Endothelial cell of umbilical vein (primary cell): ENCODE measurements around the gene SPDYE3. TPM values are rescaled to one million over a fixed set of nuclear protein-coding genes. Genes with fewer than 3 reads are reported as not detected.

ENCODE experiments used
- BruUV-seq: library from RNA; stranded (reverse); fragments of 400-500 nt; replicated peaks from 2 replicates; lab custom pipeline; 2021; lab: Mats Ljungman, UMichigan
- CTCF ChIA-PET: fragments of 300-600, 350-600 bp; sonication (Branson Sonifier 250); formaldehyde crosslinking; loops from one replicate; lab custom pipeline; 2021; ENCODE audit warnings: antibody characterized with exemption, inconsistent platforms; lab: Charles Lee
- POLR2A ChIA-PET: fragments of 300-600, 350-600 bp; sonication (Branson Sonifier 250); formaldehyde crosslinking; loops from one replicate; lab custom pipeline; 2021; ENCODE audit warnings: antibody characterized with exemption, inconsistent platforms; lab: Charles Lee
- DNase-seq: peaks from one replicate; pipeline ENCODE4 v3.0.0-alpha.2; 2011; ENCODE audit warnings: low read depth, low spot score
- FAIRE-seq: peaks from 2 replicates; lab custom pipeline; 2011; peaks lifted over from hg19 to GRCh38; lab: Jason Lieb, UNC
- H2AFZ ChIP-seq: 2 replicates; pipeline ENCODE4 v1.6.0; 2012; ENCODE audit warnings: low read depth, low read length, control low read depth, inconsistent platforms
- H3K27ac ChIP-seq: 2 replicates; pipeline ENCODE4 v1.5.1; 2011; ENCODE audit warnings: low read depth, mild to moderate bottlenecking, control low read depth, low read length, moderate library complexity; ENCODE audit not compliant: insufficient read depth
- H3K27me3 ChIP-seq, 2 experiments: 2 replicates each; pipeline versions ENCODE4 v1.6.0 to v1.6.1; 2011; ENCODE audit warnings: low read length in 2 of 2, mixed read lengths in 1 of 2; ENCODE audit not compliant: control insufficient read depth in 2 of 2, insufficient read depth in 2 of 2
- H3K36me3 ChIP-seq, 2 experiments: 2 replicates in 1 of 2; 3 replicates in 1 of 2; pipeline ENCODE4 v1.5.1; 2011; ENCODE audit warnings: low read length in 2 of 2, mild to moderate bottlenecking in 1 of 2, moderate library complexity in 1 of 2; ENCODE audit not compliant: control insufficient read depth in 2 of 2, insufficient read depth in 2 of 2; ENCODE audit errors: extremely low read depth in 1 of 2
- H3K4me1 ChIP-seq: 3 replicates; pipeline ENCODE4 v1.5.1; 2011; ENCODE audit warnings: mild to moderate bottlenecking, low read length; ENCODE audit not compliant: control insufficient read depth, insufficient read depth; ENCODE audit errors: extremely low read depth
- H3K4me2 ChIP-seq: 2 replicates; pipeline ENCODE4 v1.6.1; 2011; ENCODE audit warnings: low read length, control low read depth, mixed read lengths; ENCODE audit not compliant: insufficient read depth
- H3K4me3 ChIP-seq, 3 experiments: fragments of 200-600 bp in 1 of 3; sonication (generic), shearing (Covaris generic) in 1 of 3; replicated peaks in 1 of 3; 2 replicates each; pipeline ENCODE4 v1.5.1; 2011 to 2016; ENCODE audit warnings: control low read depth in 3 of 3, low read length in 3 of 3, mild to moderate bottlenecking in 2 of 3, inconsistent platforms in 1 of 3, low read depth in 1 of 3, moderate library complexity in 1 of 3; ENCODE audit not compliant: insufficient read depth in 1 of 3
- H3K79me2 ChIP-seq: 2 replicates; pipeline ENCODE4 v1.6.0; 2012; ENCODE audit warnings: low read length, inconsistent platforms; ENCODE audit not compliant: control insufficient read depth, insufficient read depth
- H3K9ac ChIP-seq: replicated peaks from 2 replicates; pipeline ENCODE3; 2011; ENCODE audit warnings: low read length, control low read depth; ENCODE audit not compliant: insufficient read depth; ENCODE audit errors: extremely low read depth
- H3K9me1 ChIP-seq: replicated peaks from 3 replicates; pipeline ENCODE4 v1.6.0; 2011; ENCODE audit warnings: mild to moderate bottlenecking, low read length; ENCODE audit not compliant: control insufficient read depth, insufficient read depth; ENCODE audit errors: extremely low read depth
- H3K9me3 ChIP-seq: replicated peaks from 2 replicates; pipeline ENCODE4 v1.5.1; 2012; ENCODE audit warnings: low read length, inconsistent platforms; ENCODE audit not compliant: control insufficient read depth, insufficient read depth
- H4K20me1 ChIP-seq: replicated peaks from 2 replicates; pipeline ENCODE3; 2011; ENCODE audit warnings: mild to moderate bottlenecking, low read length; ENCODE audit not compliant: control insufficient read depth, insufficient read depth; ENCODE audit errors: extremely low read depth
- CTCF ChIP-seq, 2 donors: IDR thresholded peaks; 1 replicate in 1 of 2; 2 replicates in 1 of 2; pipeline ENCODE4 v1.5.1; 2011; ENCODE audit warnings: low read length in 2 of 2, mild to moderate bottlenecking in 2 of 2, moderate library complexity in 2 of 2, control low read depth in 1 of 2, inconsistent platforms in 1 of 2, low read depth in 1 of 2; ENCODE audit not compliant: insufficient read depth in 1 of 2; ENCODE audit errors: extremely low read depth in 1 of 2
- EZH2 ChIP-seq: IDR thresholded peaks from 2 replicates; pipeline ENCODE4 v1.6.1; 2012; ENCODE audit warnings: borderline replicate concordance, low read depth, mild to moderate bottlenecking, moderate library complexity, low read length, inconsistent platforms; ENCODE audit not compliant: severe bottlenecking
- FOS ChIP-seq: IDR thresholded peaks from 2 replicates; pipeline ENCODE4 v1.6.1; 2011; ENCODE audit warnings: mild to moderate bottlenecking, low read length, moderate library complexity, borderline replicate concordance; ENCODE audit not compliant: insufficient read depth
- GATA2 ChIP-seq: IDR thresholded peaks from 2 replicates; pipeline ENCODE4 v1.7.0; 2011; ENCODE audit warnings: low read depth, mild to moderate bottlenecking, moderate library complexity, mixed read lengths, low read length; ENCODE audit not compliant: insufficient read length, insufficient read depth
- JUN ChIP-seq: IDR thresholded peaks from 2 replicates; pipeline ENCODE4 v1.6.1; 2011; ENCODE audit warnings: borderline replicate concordance, low read depth; ENCODE audit not compliant: insufficient read length, insufficient read depth
- MAX ChIP-seq: IDR thresholded peaks from 2 replicates; pipeline ENCODE4 v1.6.1; 2011; ENCODE audit not compliant: insufficient read depth, insufficient read length
- MYC ChIP-seq: IDR thresholded peaks from one replicate; pipeline ENCODE4 v1.6.1; 2011; ENCODE audit warnings: mild to moderate bottlenecking, low read depth, low read length
- POLR2A ChIP-seq: IDR thresholded peaks from 2 replicates; pipeline ENCODE4 v1.6.1; 2012; ENCODE audit warnings: low read depth, mild to moderate bottlenecking, control low read depth, low read length
- POLR2AphosphoS5 ChIP-seq: IDR thresholded peaks from 2 replicates; pipeline ENCODE4 v1.6.1; 2012; ENCODE audit warnings: low read depth, mild to moderate bottlenecking, control low read depth, low read length, moderate library complexity; ENCODE audit not compliant: insufficient read depth
- dilution Hi-C: fragments of 300-500 bp; cut with MboI; formaldehyde crosslinking; loops from one replicate; pipeline ENCODE4 v1.15.0; 2019; ENCODE audit warnings: low sequenced_read_pairs; ENCODE audit not compliant: extremely low pct_ligation_motif_present
- intact Hi-C: fragments of 100-400 bp; cut with micrococcal nuclease; formaldehyde crosslinking; loops from one replicate; pipeline ENCODE4 v1.10.0; 2022
- polyA plus RNA-seq, 4 experiments: library from polyadenylated mRNA; depleted of rRNA in 3 of 4; stranded (reverse) in 3 of 4; unstranded in 1 of 4; fragments of >200 nt; gene quantifications; 2 replicates each; pipeline versions ENCODE4 v1.2.1 to v1.2.3, GENCODE V29; 2011 to 2012; ENCODE audit warnings: missing spikeins in 1 of 4
- total RNA-seq: library from RNA; stranded (reverse); gene quantifications from 2 replicates; pipeline ENCODE4 v1.2.3, GENCODE V29; 2021

SPDYE3 gene
- total and polyA plus RNA-seq, 2 donors (not counting 3 experiments of a cell fraction or from before 2014, with no cell fraction given) = not detected

DNA sequence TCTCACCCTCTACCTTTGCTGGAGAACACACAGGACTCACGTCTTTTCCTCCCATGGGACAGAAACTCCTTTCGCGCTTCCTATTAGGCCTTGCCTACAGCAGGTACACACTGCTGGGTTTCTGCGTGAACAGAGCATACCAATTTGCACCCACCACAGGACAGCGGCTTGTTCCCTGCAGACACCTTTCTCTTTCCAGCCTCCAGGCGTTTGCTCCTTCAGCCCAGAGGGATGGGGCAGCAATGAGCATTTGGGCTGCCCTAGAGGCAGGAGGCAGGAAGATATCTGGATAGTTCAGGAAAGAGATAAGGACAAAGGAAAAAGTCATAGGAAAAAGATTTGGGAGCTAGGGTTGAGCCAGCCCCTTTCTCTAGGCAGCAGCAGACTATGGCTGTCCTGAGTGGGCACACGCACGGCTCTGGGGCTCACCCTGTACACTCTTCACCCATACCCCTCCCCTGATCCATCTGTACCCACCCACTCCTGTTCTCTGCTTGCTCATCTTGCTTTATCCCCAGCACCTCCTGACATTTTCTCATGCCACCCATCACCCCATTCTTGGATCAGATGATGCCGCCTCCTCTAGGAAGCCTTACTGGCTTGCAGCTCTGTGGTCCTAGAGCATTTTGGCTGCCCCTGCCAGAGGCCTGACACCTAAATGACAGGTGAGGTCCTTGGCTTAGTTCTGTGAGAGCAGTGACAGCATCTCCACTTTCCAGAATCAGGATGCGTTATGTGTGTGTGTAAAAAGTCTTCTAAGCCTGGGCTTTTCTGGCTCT is 40.7 kb upstream of the SPDYE3 start:
- Histone ChIP-seq H3K9me3 (no peaks in the 10 kb centered on the region), H3K27ac (no peak overlapping the region), H4K20me1 (no peaks in the 10 kb centered on the region), H3K79me2 (no peaks in the 10 kb centered on the region), H3K4me1 (peaks cover 7% of the 10 kb centered on the region), H3K36me3 (no peaks in the 10 kb centered on the region), H3K27me3 (no peaks in the 10 kb centered on the region), H3K4me3 (no peak overlapping the region), H2AFZ (no peak overlapping the region), H3K4me2 (no peak overlapping the region), H3K9me1 (no peaks in the 10 kb centered on the region), H3K9ac (no peak overlapping the region)
- POLR2A ChIA-PET = no interaction called here
- intact Hi-C loops (no loop called here), dilution Hi-C loops (no loop called here)
- CTCF ChIA-PET = interaction anchor here (1.2 kb wide), 1 partner anchor 134 kb away, joined by 3 read pairs; no protein-coding TSS in a partner anchor
- peak; percentile 8 for DNase-seq
- BruUV-seq = no TSS peak
- TF ChIP-seq EZH2 (no peak), POLR2AphosphoS5 (no peak), CTCF (IDR thresholded peaks at IDR 0.05; ENCODE audit: extremely low read depth in 1 of 2, insufficient read depth in 1 of 2, low read depth in 1 of 2, low read length in 2 of 2) (no peak), GATA2 (no peak), FOS (no peak), MAX (no peak), JUN (no peak), MYC (no peak), POLR2A (no peak)
- FAIRE-seq = no peak
